ENCODE measurements around the gene OR14I1.

GRCh38 chr1:248751142-248751541 lies 48.6 kb upstream of the OR14I1 start:
- no peak for TF ChIP-seq EZH2 (IDR thresholded peaks at IDR 0.05; ENCODE audit: borderline replicate concordance, low read length)
- TF ChIP-seq, protein P1, sequence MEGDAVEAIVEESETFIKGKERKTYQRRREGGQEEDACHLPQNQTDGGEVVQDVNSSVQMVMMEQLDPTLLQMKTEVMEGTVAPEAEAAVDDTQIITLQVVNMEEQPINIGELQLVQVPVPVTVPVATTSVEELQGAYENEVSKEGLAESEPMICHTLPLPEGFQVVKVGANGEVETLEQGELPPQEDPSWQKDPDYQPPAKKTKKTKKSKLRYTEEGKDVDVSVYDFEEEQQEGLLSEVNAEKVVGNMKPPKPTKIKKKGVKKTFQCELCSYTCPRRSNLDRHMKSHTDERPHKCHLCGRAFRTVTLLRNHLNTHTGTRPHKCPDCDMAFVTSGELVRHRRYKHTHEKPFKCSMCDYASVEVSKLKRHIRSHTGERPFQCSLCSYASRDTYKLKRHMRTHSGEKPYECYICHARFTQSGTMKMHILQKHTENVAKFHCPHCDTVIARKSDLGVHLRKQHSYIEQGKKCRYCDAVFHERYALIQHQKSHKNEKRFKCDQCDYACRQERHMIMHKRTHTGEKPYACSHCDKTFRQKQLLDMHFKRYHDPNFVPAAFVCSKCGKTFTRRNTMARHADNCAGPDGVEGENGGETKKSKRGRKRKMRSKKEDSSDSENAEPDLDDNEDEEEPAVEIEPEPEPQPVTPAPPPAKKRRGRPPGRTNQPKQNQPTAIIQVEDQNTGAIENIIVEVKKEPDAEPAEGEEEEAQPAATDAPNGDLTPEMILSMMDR (conservative IDR thresholded peaks at IDR 0.05 in 1 of 2, IDR thresholded peaks at IDR 0.05 in 1 of 2; ENCODE audit: extremely low read depth in 1 of 2, insufficient read depth in 1 of 2, low read depth in 1 of 2, low read length in 2 of 2), result no peak
